Hepatocyte (in vitro differentiated cells): ENCODE data around the gene FBXO10.

Experiments used
- CTCF ChIP-seq: fragments of 200-600 bp; sonication (generic); IDR thresholded peaks from 2 replicates; pipeline ENCODE4 v1.5.1; 2016; ENCODE audit warnings: antibody characterized with exemption, mild to moderate bottlenecking; ENCODE audit not compliant: poor library complexity
- EZH2 ChIP-seq: fragments of 200-600 bp; sonication (generic); IDR thresholded peaks from 2 replicates; pipeline ENCODE4 v1.6.1; 2016; ENCODE audit warnings: antibody characterized with exemption, mild to moderate bottlenecking, borderline replicate concordance

- no peak for TF ChIP-seq CTCF
- TF ChIP-seq EZH2 = no peak
These were observed 89.9 kb downstream of the FBXO10 start for GRCh38 chr9:37486256-37486615.
